Kidney epithelial cell (primary cell): ENCODE measurements around the gene GPR158. TPM values are rescaled to one million over a fixed set of nuclear protein-coding genes. Genes with fewer than 3 reads are reported as not detected.

Source experiments
- DNase-seq: peaks from one replicate; pipeline ENCODE4 v3.0.0-alpha.2; 2010; ENCODE audit warnings: low read depth
- H3K27me3 ChIP-seq: 2 replicates; pipeline ENCODE4 v1.6.0; 2011; ENCODE audit warnings: low read length; ENCODE audit not compliant: control insufficient read depth, insufficient read depth
- H3K36me3 ChIP-seq: 2 replicates; pipeline ENCODE4 v1.5.1; 2011; ENCODE audit warnings: low read length; ENCODE audit not compliant: control insufficient read depth, insufficient read depth
- H3K4me3 ChIP-seq: 2 replicates; pipeline ENCODE4 v1.5.1; 2011; ENCODE audit warnings: low read depth, mild to moderate bottlenecking, control low read depth, low read length
- total RNA-seq: library from RNA; depleted of rRNA; stranded (reverse); fragments of >200 nt; gene quantifications from 2 replicates; pipeline ENCODE4 v1.2.3, GENCODE V29; 2015
- TF ChIP-seq, protein P1 (sequence below): IDR thresholded peaks from 2 replicates; pipeline ENCODE4 v1.5.1; 2011; ENCODE audit warnings: mild to moderate bottlenecking, moderate library complexity, low read length, control low read depth, inconsistent platforms; ENCODE audit not compliant: insufficient read depth, poor library complexity, severe bottlenecking

The GPR158 gene
- total RNA-seq, 1 donor from 2014 or later = not detected

GRCh38 chr10:25530306-25530705 lies 355.5 kb downstream of the GPR158 start:
- Histone ChIP-seq H3K27me3 (no peaks in the 10 kb centered on the region), H3K4me3 (no peak overlapping the region), H3K36me3 (no peaks in the 10 kb centered on the region)
- TF ChIP-seq, protein P1, sequence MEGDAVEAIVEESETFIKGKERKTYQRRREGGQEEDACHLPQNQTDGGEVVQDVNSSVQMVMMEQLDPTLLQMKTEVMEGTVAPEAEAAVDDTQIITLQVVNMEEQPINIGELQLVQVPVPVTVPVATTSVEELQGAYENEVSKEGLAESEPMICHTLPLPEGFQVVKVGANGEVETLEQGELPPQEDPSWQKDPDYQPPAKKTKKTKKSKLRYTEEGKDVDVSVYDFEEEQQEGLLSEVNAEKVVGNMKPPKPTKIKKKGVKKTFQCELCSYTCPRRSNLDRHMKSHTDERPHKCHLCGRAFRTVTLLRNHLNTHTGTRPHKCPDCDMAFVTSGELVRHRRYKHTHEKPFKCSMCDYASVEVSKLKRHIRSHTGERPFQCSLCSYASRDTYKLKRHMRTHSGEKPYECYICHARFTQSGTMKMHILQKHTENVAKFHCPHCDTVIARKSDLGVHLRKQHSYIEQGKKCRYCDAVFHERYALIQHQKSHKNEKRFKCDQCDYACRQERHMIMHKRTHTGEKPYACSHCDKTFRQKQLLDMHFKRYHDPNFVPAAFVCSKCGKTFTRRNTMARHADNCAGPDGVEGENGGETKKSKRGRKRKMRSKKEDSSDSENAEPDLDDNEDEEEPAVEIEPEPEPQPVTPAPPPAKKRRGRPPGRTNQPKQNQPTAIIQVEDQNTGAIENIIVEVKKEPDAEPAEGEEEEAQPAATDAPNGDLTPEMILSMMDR = no peak
- no peak for DNase-seq

DNA sequence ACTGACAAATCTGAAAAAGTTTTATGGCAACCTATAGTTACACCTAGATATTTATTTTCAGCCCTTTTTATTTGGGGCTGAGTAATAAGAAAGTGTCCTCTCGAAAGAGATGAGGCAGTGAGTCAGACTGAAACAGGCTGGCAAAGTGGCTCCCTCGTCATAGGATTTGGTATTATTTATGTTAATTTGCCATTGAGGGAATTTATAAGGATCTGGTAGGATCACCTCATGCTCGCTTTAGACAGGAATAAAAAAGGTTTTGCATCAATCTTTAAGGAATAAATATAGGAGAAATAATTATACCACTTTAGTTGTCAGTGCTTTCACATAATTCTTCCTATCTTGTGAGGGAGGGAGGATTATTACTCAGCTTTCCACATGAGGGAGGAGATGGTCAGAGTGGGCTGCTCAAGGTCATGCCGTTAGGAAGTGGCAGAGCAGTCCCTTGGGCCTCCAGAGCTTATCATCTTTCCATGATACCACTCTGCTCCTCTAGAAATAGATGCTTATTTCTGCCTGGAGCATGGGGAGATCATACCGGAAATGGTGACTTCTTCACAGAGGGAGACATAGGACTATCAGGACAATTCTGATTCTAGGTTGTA lies 356.8 kb downstream of the GPR158 start:
- Histone ChIP-seq H3K27me3 (no peaks in the 10 kb centered on the region), H3K4me3 (no peak overlapping the region), H3K36me3 (no peaks in the 10 kb centered on the region)
- no peak for DNase-seq
- TF ChIP-seq, protein P1 = no peak

- H3K4me3 ChIP-seq = no peak overlapping the region
- no peaks in the 10 kb centered on the region for H3K36me3 ChIP-seq
- DNase-seq = no peak
- no peaks in the 10 kb centered on the region for H3K27me3 ChIP-seq
- TF ChIP-seq, protein P1 = no peak
These were observed 357.4 kb downstream of the GPR158 start for GRCh38 chr10:25532213-25532612.

DNA sequence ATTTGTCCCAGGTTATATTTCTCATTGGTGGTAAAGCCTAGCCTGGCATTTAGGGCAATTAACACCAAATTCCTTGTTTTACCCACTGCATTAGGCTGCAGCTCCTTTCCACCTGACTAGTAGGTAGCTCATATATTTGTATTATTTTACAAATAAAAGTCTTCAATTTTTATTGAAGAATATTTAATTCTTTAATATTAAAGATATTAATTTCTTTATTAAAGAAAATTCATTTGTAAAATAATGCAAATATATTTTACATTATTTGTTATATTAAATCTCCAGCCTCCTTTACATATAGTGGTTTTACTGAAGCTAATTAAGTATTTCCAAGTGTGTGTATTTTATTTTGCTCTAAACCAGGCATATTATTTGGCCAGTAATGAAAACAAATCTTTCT lies 361.2 kb downstream of the GPR158 start:
- H3K27me3 ChIP-seq = no peaks in the 10 kb centered on the region
- no peak overlapping the region for H3K4me3 ChIP-seq
- no peak for DNase-seq
- no peaks in the 10 kb centered on the region for H3K36me3 ChIP-seq
- TF ChIP-seq, protein P1 = no peak

GRCh38 chr10:25547382-25547781 lies 372.6 kb downstream of the GPR158 start:
- DNase-seq = peak; percentile 43
- Histone ChIP-seq H3K27me3 (no peaks in the 10 kb centered on the region), H3K4me3 (no peak overlapping the region), H3K36me3 (no peaks in the 10 kb centered on the region)
- TF ChIP-seq, protein P1 = no peak

- no peaks in the 10 kb centered on the region for H3K27me3 ChIP-seq
- no peaks in the 10 kb centered on the region for H3K36me3 ChIP-seq
- H3K4me3 ChIP-seq = no peak overlapping the region
- TF ChIP-seq, protein P1 = no peak
- DNase-seq = no peak
These were observed 377.6 kb downstream of the GPR158 start for GRCh38 chr10:25552283-25552919.
